Right lobe of liver (tissue), 6 donors: ENCODE data around the gene PTPRN. TPM values are rescaled to one million over a fixed set of nuclear protein-coding genes. Genes with fewer than 3 reads are reported as not detected.

Experiments used
- ATAC-seq, 4 donors: fragments of 200-7000 bp; cut with Tn5 transposase; one replicate each; pipeline ENCODE4 v1.9.1; 2020; ENCODE audit warnings: mild to moderate bottlenecking in 4 of 4, moderate library complexity in 4 of 4
- DNase-seq, 3 donors: peaks; one replicate each; pipeline ENCODE4 v3.0.0-alpha.2; 2020
- H3K27ac ChIP-seq, 3 donors: fragments of 200-600 bp; one replicate each; pipeline ENCODE4 v1.8.0; 2022
- H3K27me3 ChIP-seq, 2 donors: fragments of 200-600 bp; one replicate each; pipeline ENCODE4 v1.8.0; 2022
- H3K36me3 ChIP-seq, 4 donors: fragments of 200-600 bp; sonication (generic) in 1 of 4; one replicate each; pipeline versions ENCODE4 v1.5.1 to v1.8.0; 2017 to 2022; ENCODE audit warnings: control low read depth in 1 of 4
- H3K4me1 ChIP-seq, 4 donors: fragments of 200-600 bp; sonication (generic) in 1 of 4; one replicate each; pipeline versions ENCODE4 v1.5.1 to v1.8.0; 2017 to 2022; ENCODE audit warnings: control low read depth in 1 of 4
- H3K4me3 ChIP-seq, 3 donors: fragments of 200-600 bp; one replicate each; pipeline ENCODE4 v1.8.0; 2022
- H3K9me3 ChIP-seq, 4 donors: fragments of 200-600 bp; sonication (generic) in 1 of 4; one replicate each; pipeline versions ENCODE4 v1.5.1 to v1.8.0; 2017 to 2022; ENCODE audit warnings: control low read depth in 1 of 4
- CTCF ChIP-seq, 4 donors: fragments of 200-600 bp in 3 of 4; fragments of 450-650 bp in 1 of 4; IDR thresholded peaks; one replicate each; pipeline versions ENCODE4 v1.5.1 to v1.8.0; 2016 to 2022; ENCODE audit warnings: antibody characterized with exemption in 4 of 4, mild to moderate bottlenecking in 2 of 4
- POLR2A ChIP-seq: fragments of 450-650 bp; IDR thresholded peaks from one replicate; pipeline ENCODE4 v1.6.1; 2017; ENCODE audit warnings: antibody characterized with exemption, mild to moderate bottlenecking
- WGBS: methylation state at CpG from one replicate; pipeline ENCODE4 v1.1.6; 2018; ENCODE audit warnings: low coverage, low lambda C conversion rate; ENCODE audit not compliant: insufficient coverage; ENCODE audit errors: missing lambda C conversion rate; 5-methylcytosine and 5-hydroxymethylcytosine counted together
- intact Hi-C, 2 donors: fragments of 100-400 bp; cut with DNase I; formaldehyde crosslinking; loops; one replicate each; pipeline versions ENCODE4 v1.11.2 to v1.14.1; 2022
- total RNA-seq, 6 experiments: library from RNA; depleted of rRNA in 2 of 6; stranded (reverse); fragments of >200 nt in 2 of 6; fragmentation: NEBNext Ultra II Directional in 3 of 6; extraction: Animal tissue kit (Norgen Biotek cat#: 25700) in 3 of 6; gene quantifications; one replicate each; pipeline versions ENCODE4 v1.1.0 to v1.2.4, GENCODE V29; 2016 to 2023
- donor health status: DM: no; HTN: yes; CAD: no.
- donor health status: DM: no; HTN: no; CAD: no.
- donor health status: DM: no; HTN: no; CAD: no.
- donor health status: DM: no; HTN: yes; CAD: no.
- donor health status: DM: no; HTN: yes; CAD: no.

Gene PTPRN
- total RNA-seq, 6 experiments from 2014 or later = 0.31 TPM; not detected in 5

- Histone ChIP-seq H3K27me3 (no peaks in the 10 kb centered on the region), H3K36me3 (peaks cover 0 to 28% (median 5%) of the 10 kb centered on the region in 4 donors), H3K4me3 (peak overlapping the region; percentile 48 to 93 (median 75)), H3K27ac (peak overlapping the region; percentile 95 to 100 (median 99)), H3K4me1 (peaks cover 0 to 15% (median 0%) of the 10 kb centered on the region in 4 donors), H3K9me3 (no peaks in the 10 kb centered on the region)
- TF ChIP-seq CTCF (IDR thresholded peaks at IDR 0.05) = no peak
- TF ChIP-seq POLR2A = no peak
- no peak for DNase-seq
- WGBS = 12% methylated on average over 8 of the region's 9 CpGs
- ATAC-seq = peak in 2 of 4 donors; percentile 52 to 61
- intact Hi-C loops = no loop called here
Measured at GRCh38 chr2:219278655-219279150, 30.5 kb downstream of the PTPRN start.

- H3K36me3 ChIP-seq = peaks cover 0 to 23% (median 2%) of the 10 kb centered on the region in 4 donors
- no peaks in the 10 kb centered on the region for H3K27me3 ChIP-seq
- DNase-seq = peak; percentile 74 to 85 (median 84)
- TF ChIP-seq POLR2A (no peak), CTCF (IDR thresholded peaks at IDR 0.05) (peak; percentile 87 to 99 (median 98))
- H3K27ac ChIP-seq = peak overlapping the region; percentile 95 to 100 (median 99)
- whole genome bisulfite sequencing = 36% methylated on average over 19 of the region's 25 CpGs
- intact Hi-C loops = no loop called here
- H3K9me3 ChIP-seq = no peaks in the 10 kb centered on the region
- ATAC-seq = peak; percentile 60 to 71 (median 68)
- peak overlapping the region in 1 of 3 donors; percentile 28 for H3K4me3 ChIP-seq
- peaks cover 0 to 15% (median 0%) of the 10 kb centered on the region in 4 donors for H3K4me1 ChIP-seq
Measured at GRCh38 chr2:219277703-219278654, 31.2 kb downstream of the PTPRN start.

GRCh38 chr2:219274361-219274921, 34.8 kb downstream of the PTPRN start:
- Histone ChIP-seq H3K27me3 (no peaks in the 10 kb centered on the region), H3K36me3 (no peaks in the 10 kb centered on the region), H3K27ac (no peak overlapping the region), H3K4me1 (peaks cover 0 to 21% (median 4%) of the 10 kb centered on the region in 4 donors), H3K4me3 (no peak overlapping the region), H3K9me3 (no peaks in the 10 kb centered on the region)
- no peak for DNase-seq
- no peak for ATAC-seq
- TF ChIP-seq POLR2A = no peak
- TF ChIP-seq CTCF (IDR thresholded peaks at IDR 0.05) = no peak
- intact Hi-C loops = no loop called here
- WGBS = 33% methylated on average over 1 of the region's 6 CpGs

- 29% methylated on average over 1 of the region's 3 CpGs for WGBS
- Histone ChIP-seq H3K9me3 (no peaks in the 10 kb centered on the region), H3K4me1 (peaks cover 0 to 26% (median 7%) of the 10 kb centered on the region in 4 donors), H3K27ac (no peak overlapping the region), H3K36me3 (no peaks in the 10 kb centered on the region), H3K27me3 (no peaks in the 10 kb centered on the region), H3K4me3 (no peak overlapping the region)
- DNase-seq = no peak
- TF ChIP-seq POLR2A = no peak
- TF ChIP-seq CTCF (IDR thresholded peaks at IDR 0.05) = no peak
- intact Hi-C loops = no loop called here
- no peak for ATAC-seq
Measured at GRCh38 chr2:219273937-219274336, 35.3 kb downstream of the PTPRN start.
